Parietal lobe (tissue), 2 donors: ENCODE data around the gene KIF5A. TPM values are rescaled to one million over a fixed set of nuclear protein-coding genes. Genes with fewer than 3 reads are reported as not detected.

Experiments used
- small RNA-seq: library from RNA; depleted of rRNA; stranded (forward); fragments of <200 nt; gene quantifications from one replicate; pipeline ENCODE3, GENCODE V24; 2014; ENCODE audit warnings: low replicate concordance
- total RNA-seq: library from RNA; depleted of rRNA; stranded (reverse); fragments of >200 nt; gene quantifications from one replicate; pipeline ENCODE4 v1.2.3, GENCODE V29; 2014

KIF5A gene
- total RNA-seq, result 97.0 TPM

DNA sequence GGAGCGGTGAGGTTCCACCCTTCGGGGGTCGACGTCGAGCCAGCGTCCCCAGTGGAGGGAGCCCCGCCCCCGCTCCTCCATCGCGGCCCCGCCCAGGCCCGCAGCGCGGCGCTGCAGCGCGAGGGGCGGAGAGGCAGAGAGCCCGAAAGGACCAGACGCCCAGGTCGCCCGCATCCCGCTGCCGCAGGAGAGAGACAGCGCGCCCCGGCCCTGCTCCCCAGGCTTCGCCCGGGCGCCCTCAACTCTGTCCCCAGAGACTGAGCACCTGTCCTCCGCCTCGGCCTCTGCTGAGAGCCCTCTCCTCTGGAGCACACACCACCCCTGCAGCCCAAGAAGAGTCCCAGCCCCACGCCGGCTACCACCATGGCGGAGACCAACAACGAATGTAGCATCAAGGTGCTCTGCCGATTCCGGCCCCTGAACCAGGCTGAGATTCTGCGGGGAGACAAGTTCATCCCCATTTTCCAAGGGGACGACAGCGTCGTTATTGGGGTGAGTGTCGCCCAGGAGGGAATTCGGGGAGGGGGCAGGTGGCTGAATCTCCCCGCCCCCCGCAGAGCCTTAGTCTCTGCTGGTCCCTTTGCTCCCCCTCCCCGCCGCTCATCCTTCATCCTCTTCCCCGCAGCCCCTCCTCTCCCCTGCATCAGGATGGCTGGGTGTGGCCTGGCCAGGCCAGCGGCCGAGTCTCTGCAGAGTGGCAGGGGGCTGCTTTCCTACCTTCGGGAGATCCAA, at the start of gene KIF5A:
TSS of gene KIF5A (plus strand) at position 136 of the 732 bp plus-strand sequence. CDS start at position 364, 228 bp downstream.

DNA sequence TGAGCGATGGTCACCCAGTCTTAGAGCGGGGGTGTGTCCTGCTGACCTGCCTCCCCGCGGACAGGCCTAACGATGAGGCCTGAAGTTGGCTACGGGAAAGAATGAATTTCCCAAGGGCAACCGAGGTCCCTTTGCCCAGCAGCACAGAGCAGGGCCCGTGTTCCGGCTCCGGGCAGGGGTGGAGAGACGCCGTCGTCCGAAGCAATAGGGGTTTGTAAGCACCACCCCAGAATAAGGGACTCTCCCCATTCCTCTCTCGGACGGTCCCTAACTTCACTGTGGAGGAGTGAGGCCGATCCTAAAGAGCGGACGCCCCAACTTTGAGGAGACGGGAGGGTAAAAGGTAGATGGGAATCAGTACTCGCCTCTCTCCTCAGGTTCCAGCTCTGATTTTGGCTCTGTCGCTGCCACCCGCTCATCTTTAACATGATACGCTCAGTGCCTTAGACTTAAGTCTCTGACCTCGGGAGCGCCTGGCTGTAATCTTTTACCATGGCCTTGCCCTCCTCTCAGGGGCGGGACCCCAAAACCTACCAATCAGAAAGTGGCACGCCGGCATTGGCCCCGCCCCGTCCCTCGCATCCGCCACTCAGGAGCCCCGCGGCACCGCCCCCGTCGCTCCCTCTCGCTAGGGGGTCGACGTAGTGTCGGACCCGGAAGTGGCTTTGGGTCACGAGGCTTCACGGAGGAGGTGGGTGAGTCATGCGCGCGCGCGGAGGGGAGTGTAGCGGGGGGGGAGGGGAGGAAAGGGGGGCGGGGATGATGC, 29.6 kb upstream of the KIF5A start, which contains the start of gene DDIT3:
TSS of gene DDIT3 (minus strand) at position 462 of the 766 bp plus-strand sequence. CDS start 3,108 bp downstream, outside the sequence.

DNA sequence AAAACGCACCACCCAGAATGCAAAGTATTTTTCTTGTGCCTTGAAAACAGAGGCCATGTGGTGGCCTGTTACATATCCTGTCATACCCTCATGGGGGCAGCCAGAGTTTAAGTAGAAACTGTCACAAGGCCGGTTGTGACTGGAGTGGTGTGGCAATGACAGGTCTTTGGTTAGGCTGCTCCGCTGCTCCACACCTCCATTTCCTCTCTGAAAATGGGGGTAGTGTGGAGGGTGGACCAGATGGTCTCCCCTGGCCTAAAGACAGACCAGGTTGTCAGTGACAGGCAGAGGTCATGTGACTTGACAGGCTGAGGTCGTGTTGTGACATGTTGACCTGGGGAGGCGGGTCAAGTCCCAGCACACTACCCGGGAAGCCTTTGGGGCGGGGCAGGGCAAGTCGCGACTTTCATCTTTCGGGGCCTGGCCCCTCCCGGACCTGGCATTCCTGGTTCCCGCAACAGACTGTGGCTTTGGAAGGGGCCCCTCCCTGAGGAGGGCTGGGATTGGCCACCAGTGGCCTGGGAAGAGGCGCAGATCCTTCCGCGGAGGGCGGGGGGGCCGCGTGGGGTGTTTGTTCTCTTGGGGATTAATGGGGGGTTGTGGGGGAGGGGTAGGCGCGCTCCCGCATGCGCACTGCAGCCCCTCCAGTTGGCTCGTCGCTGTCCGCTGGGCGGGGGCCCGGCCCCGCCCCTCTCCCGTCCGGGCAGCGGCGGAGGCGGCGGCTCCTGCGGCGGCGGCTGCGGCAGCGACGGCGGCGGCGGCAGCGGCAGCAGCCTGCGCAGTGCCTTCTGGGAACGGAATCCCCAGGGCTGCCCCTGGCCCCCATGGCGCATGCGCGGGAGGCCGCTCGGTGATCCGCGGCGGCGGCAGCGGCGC, 27.6 kb upstream of the KIF5A start, which contains the start of gene MBD6:
TSS of gene MBD6 (plus strand) at position 814 of the 876 bp plus-strand sequence. CDS start 1,480 bp downstream, outside the sequence.

DNA sequence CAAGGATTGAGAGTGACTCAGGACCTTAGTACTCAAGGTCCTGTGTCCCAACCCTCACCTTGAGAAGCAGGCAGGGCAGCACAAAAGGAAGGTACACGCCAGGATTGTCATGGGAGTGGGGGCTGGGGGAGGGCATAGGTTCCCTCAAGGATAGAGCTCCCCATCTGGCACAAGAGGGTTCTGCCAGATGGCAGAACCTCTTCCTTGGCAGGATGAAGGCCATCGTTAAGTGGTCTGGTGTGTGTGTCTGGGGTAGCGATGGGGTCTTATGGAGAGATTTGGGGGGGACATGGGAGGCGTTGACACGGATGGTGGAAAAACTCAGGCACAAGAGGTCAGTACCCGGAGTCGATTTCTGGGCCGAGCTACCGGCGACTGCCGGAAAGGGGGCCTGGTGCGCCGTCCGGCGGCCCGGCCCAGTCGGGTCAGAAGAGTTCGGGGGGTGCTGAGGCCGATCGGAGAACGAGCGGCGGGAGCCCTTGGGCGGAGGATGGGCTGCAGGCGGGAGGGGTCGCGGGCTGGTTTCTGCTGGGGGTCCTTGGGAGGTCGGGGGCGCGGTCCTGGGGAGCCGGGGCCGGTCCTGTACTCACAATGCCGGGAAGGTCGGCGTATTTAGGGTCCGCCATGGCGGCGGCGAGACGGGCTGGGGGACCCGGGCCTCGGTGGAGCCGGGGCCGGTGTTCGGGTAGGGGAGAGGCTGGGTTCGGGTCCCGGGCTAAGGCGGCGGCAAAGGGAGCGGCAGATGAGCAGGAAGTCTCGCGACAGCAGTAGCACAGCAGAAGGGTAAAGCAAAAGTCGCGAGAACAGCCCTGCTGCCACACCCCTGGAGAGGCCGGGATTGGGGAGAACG, 3.2 kb upstream of the KIF5A start, which contains the start of gene DCTN2:
TSS of gene DCTN2 (minus strand) at position 755 of the 850 bp plus-strand sequence. CDS start at position 626, 129 bp downstream.

DNA sequence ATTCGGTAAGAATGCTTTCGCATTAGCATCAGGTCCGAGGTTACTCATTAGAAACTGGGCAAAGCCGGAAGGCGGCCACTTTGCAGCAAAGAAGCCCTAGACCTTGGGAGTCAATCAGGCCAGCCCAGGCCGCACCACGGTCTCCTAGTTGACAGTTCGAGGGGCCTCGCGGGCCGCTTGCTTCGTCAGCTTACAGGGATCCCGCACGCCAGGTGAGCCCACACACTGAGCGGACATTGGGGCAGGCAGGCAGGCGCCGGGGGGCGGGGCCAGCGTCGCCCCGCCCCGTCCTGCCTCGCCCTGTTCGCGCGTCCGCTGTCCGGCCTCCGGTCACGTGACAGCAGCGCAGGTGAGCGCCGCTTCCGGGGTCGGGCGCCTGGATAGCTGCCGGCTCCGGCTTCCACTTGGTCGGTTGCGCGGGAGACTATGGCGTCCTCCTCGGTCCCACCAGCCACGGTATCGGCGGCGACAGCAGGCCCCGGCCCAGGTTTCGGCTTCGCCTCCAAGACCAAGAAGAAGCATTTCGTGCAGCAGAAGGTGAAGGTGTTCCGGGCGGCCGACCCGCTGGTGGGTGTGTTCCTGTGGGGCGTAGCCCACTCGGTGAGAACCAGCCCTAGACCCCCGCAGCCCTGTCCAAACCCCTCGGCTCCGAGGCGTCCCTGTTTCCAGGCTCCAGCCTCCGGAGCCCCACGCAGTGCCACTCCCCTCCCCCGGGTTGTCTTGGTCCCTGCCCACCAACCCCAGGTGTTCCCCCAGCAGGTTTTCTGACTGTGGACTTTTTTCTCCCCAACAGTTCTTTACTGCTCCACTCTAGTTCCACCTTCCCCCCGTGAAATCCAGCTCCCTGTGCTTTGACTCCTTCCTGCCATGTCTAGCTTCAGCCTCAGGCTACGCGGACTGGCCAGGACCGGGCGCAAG, 41.3 kb downstream of the KIF5A start, which contains the start of gene PIP4K2C:
TSS of gene PIP4K2C (plus strand) at position 329 of the 918 bp plus-strand sequence. CDS start at position 427, 98 bp downstream.

GRCh38 chr12:57604454-57604991, 54.7 kb downstream of the KIF5A start, which contains the start of gene DTX3:
TSS of gene DTX3 (plus strand) at chr12:57604824. CDS start at chr12:57606518, 1,694 bp downstream.

GRCh38 chr12:57611108-57611826, 61.4 kb downstream of the KIF5A start, which contains the start of gene ARHGEF25:
TSS of gene ARHGEF25 (plus strand) at chr12:57611435. CDS start at chr12:57611895, 460 bp downstream.

GRCh38 chr12:57632958-57633840, 83.4 kb downstream of the KIF5A start, which contains the start of gene B4GALNT1:
TSS of gene B4GALNT1 (minus strand) at chr12:57633201. CDS start at chr12:57632132, 1,069 bp downstream.

Small RNA genes lying within 50 kb of the gene (small RNA-seq; reads per million reads assigned to genes)
- not detected for gene MIR616

Other genes starting within 250 kb of the KIF5A start
- gene R3HDM2, start 119.0 kb upstream of the KIF5A start, total RNA-seq, result 38.5 TPM
- not detected for gene INHBC, start 115.3 kb upstream of the KIF5A start, total RNA-seq
- gene INHBE, start 94.7 kb upstream of the KIF5A start, total RNA-seq, result not detected
- 0.63 TPM for gene GLI1, start 90.3 kb upstream of the KIF5A start, total RNA-seq
- gene ARHGAP9, start 70.2 kb upstream of the KIF5A start, total RNA-seq, result 0.94 TPM
- 122 TPM for gene MARS1, start 62.0 kb upstream of the KIF5A start, total RNA-seq
- 3.8 TPM for gene DDIT3, start 29.5 kb upstream of the KIF5A start, total RNA-seq
- 6.3 TPM for gene MBD6, start 27.2 kb upstream of the KIF5A start, total RNA-seq
- gene DCTN2, start 2.9 kb upstream of the KIF5A start, total RNA-seq, result 153 TPM
- gene PIP4K2C, start 41.1 kb downstream of the KIF5A start, total RNA-seq, result 13.8 TPM
- gene DTX3, start 54.8 kb downstream of the KIF5A start, total RNA-seq, result 81.7 TPM
- gene ARHGEF25, start 61.4 kb downstream of the KIF5A start, total RNA-seq, result 40.7 TPM
- 103 TPM for gene B4GALNT1, start 83.2 kb downstream of the KIF5A start, total RNA-seq
- gene OS9, start 144.1 kb downstream of the KIF5A start, total RNA-seq, result 115 TPM
- 40.7 TPM for gene AGAP2, start 188.7 kb downstream of the KIF5A start, total RNA-seq
- gene TSPAN31, start 195.0 kb downstream of the KIF5A start, total RNA-seq, result 25.7 TPM
- gene CDK4, start 202.3 kb downstream of the KIF5A start, total RNA-seq, result 55.4 TPM
- gene MARCHF9, start 205.1 kb downstream of the KIF5A start, total RNA-seq, result 18.8 TPM
- 0.94 TPM for gene CYP27B1, start 217.0 kb downstream of the KIF5A start, total RNA-seq
- gene METTL1, start 222.1 kb downstream of the KIF5A start, total RNA-seq, result 2.8 TPM
- 2.5 TPM for gene EEF1AKMT3, start 222.6 kb downstream of the KIF5A start, total RNA-seq
- gene TSFM, start 232.7 kb downstream of the KIF5A start, total RNA-seq, result 24.1 TPM